Small intestine (tissue), 7 donors: ENCODE measurements around the gene PLEKHA4. TPM values are rescaled to one million over a fixed set of nuclear protein-coding genes. Genes with fewer than 3 reads are reported as not detected.

Source experiments
- DNase-seq, 2 donors: peaks; one replicate each; pipeline versions ENCODE4 v3.0.0 to v3.0.0-alpha.2; 2013
- FAIRE-seq: peaks from 2 replicates; lab custom pipeline; 2012; peaks lifted over from hg19 to GRCh38; lab: Jason Lieb, UNC
- H3K27ac ChIP-seq, 3 donors: one replicate each; pipeline ENCODE4 v1.5.1; 2013; ENCODE audit warnings: low read length in 2 of 3, mild to moderate bottlenecking in 2 of 3, control low read depth in 1 of 3, inconsistent platforms in 1 of 3, low read depth in 1 of 3, moderate library complexity in 1 of 3
- H3K27me3 ChIP-seq, 3 donors: one replicate each; pipeline ENCODE4 v1.6.1; 2013; ENCODE audit warnings: low read length in 3 of 3, inconsistent platforms in 1 of 3; ENCODE audit not compliant: control insufficient read depth in 3 of 3, insufficient read depth in 3 of 3
- H3K36me3 ChIP-seq, 3 donors: one replicate each; pipeline ENCODE4 v1.6.1; 2013; ENCODE audit warnings: low read length in 3 of 3, inconsistent platforms in 1 of 3, low read depth in 1 of 3, mild to moderate bottlenecking in 1 of 3, moderate library complexity in 1 of 3; ENCODE audit not compliant: control insufficient read depth in 3 of 3, insufficient read depth in 2 of 3
- H3K4me1 ChIP-seq, 3 donors: one replicate each; pipeline ENCODE4 v1.6.1; 2013; ENCODE audit warnings: low read length in 2 of 3, inconsistent platforms in 1 of 3, low read depth in 1 of 3, mild to moderate bottlenecking in 1 of 3, moderate library complexity in 1 of 3; ENCODE audit not compliant: control insufficient read depth in 3 of 3, insufficient read depth in 2 of 3
- H3K4me3 ChIP-seq, 3 donors: one replicate each; pipeline ENCODE4 v1.5.1; 2013; ENCODE audit warnings: low read length in 3 of 3, control low read depth in 1 of 3, inconsistent platforms in 1 of 3, low read depth in 1 of 3, mild to moderate bottlenecking in 1 of 3, moderate library complexity in 1 of 3
- H3K9me3 ChIP-seq, 2 donors: one replicate each; pipeline ENCODE4 v1.6.1; 2013; ENCODE audit warnings: low read depth in 1 of 2, low read length in 1 of 2; ENCODE audit not compliant: control insufficient read depth in 2 of 2, insufficient read depth in 1 of 2
- WGBS, 3 donors: extraction: QIAGEN DNeasy Blood & Tissue Kit; methylation state at CpG; one replicate each; pipeline ENCODE4 v1.1.7; 2013; 5-methylcytosine and 5-hydroxymethylcytosine counted together
- polyA plus RNA-seq, 4 donors: library from polyadenylated mRNA; stranded (reverse) in 3 of 4; unstranded in 1 of 4; fragments of 200-250 nt in 3 of 4; fragments of 120-200 nt in 1 of 4; gene quantifications; one replicate each; pipeline versions ENCODE4 v1.2.1 to v1.2.3, GENCODE V29; 2013
- donor health status: healthy with polysubstance abuse.
- donor health status: control.
- donor health status: control.
- donor health status: Bipolar disorder and iron deficiency.
- donor health status: healthy.

The PLEKHA4 gene
- polyA plus RNA-seq, 4 donors: 4.0 to 20.3 (median 12.8) TPM

DNA sequence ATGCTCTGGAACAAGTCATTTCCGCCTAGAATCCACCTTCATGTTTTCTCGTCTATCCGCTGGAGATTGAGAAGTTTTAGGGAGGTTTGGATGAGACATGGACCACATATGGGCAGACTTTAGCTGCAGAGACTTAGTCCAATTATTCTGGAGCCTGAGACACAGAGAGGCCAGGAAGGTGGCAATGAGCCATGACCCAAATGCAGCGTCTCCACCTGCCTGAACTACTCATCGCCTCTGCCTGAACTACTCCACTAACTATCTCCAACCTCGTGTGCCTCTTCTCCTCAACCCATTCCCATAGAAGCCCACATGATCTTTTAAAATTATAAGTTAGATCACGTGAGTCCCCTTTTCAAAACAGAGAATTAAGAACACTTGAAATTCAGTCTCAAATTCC is 5.6 kb downstream of the PLEKHA4 start:
- Histone ChIP-seq H3K36me3 (peaks cover 0 to 27% (median 2%) of the 10 kb centered on the region in 3 donors), H3K9me3 (no peaks in the 10 kb centered on the region), H3K27ac (no peak overlapping the region), H3K4me3 (no peak overlapping the region), H3K27me3 (no peaks in the 10 kb centered on the region), H3K4me1 (peaks cover 0 to 18% (median 0%) of the 10 kb centered on the region in 3 donors)
- WGBS, 3 donors: 75 to 85% (median 81%) methylated on average over 7 of the region's 7 CpGs
- FAIRE-seq (no peak), DNase-seq (no peak)

GRCh38 chr19:48861313-48861712 is 7.1 kb downstream of the PLEKHA4 start:
- DNase-seq (no peak), FAIRE-seq (no peak)
- Histone ChIP-seq H3K36me3 (peaks cover 0 to 29% (median 2%) of the 10 kb centered on the region in 3 donors), H3K27ac (no peak overlapping the region), H3K27me3 (no peaks in the 10 kb centered on the region), H3K4me3 (no peak overlapping the region), H3K4me1 (peaks cover 0 to 3% (median 0%) of the 10 kb centered on the region in 3 donors), H3K9me3 (no peaks in the 10 kb centered on the region)
- WGBS, 3 donors: 87 to 94% (median 88%) methylated on average over 18 of the region's 18 CpGs

DNA sequence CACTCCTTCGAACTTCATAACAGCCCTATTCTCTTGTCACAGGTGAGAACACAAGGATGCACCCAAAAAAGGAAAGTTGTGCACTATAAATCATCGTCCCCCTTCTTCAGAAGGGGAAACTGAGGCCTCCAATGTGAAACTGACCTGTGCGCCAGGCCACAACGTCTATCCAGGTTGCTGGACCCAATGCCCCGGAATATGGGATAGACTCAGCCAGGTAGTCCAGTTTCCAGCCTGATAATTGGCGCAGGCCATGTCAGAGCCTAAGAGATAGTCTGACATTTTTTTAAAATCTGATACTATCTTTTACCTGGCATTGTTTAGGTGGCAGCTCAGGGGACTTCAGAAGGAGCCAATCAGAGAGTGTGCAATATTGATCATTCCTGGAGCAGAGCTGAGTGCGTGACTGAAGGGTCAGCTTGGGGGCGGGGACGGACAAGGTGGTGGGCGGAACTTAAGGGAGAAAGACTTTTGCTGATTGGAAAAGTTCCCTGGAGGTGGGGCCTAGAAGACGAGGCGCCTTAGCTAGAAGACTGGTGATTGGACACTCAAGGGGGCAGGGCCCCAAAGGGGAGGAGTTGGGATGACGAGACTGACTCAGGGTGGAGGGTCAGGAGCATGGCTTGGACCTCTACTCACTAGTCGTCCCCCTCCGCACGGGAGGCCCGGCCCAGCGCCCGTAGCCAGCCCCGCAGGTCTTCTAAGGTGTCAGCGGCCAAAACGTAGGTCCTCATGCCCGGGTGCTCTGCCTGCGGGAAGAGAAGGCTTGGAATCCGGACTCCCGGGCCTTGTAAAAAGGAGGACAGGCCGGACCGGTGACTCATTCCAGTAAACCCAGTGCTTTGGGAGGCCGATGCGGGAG is 8.5 kb downstream of the PLEKHA4 start:
- Histone ChIP-seq H3K4me1 (no peaks in the 10 kb centered on the region), H3K27me3 (no peaks in the 10 kb centered on the region), H3K36me3 (peaks cover 0 to 29% (median 2%) of the 10 kb centered on the region in 3 donors), H3K27ac (no peak overlapping the region), H3K4me3 (peak overlapping the region in 1 of 3 donors; percentile 4), H3K9me3 (no peaks in the 10 kb centered on the region)
- FAIRE-seq (no peak), DNase-seq (no peak)
- 79 to 86% (median 85%) methylated on average over 30 of the region's 30 CpGs for WGBS, 3 donors

DNA sequence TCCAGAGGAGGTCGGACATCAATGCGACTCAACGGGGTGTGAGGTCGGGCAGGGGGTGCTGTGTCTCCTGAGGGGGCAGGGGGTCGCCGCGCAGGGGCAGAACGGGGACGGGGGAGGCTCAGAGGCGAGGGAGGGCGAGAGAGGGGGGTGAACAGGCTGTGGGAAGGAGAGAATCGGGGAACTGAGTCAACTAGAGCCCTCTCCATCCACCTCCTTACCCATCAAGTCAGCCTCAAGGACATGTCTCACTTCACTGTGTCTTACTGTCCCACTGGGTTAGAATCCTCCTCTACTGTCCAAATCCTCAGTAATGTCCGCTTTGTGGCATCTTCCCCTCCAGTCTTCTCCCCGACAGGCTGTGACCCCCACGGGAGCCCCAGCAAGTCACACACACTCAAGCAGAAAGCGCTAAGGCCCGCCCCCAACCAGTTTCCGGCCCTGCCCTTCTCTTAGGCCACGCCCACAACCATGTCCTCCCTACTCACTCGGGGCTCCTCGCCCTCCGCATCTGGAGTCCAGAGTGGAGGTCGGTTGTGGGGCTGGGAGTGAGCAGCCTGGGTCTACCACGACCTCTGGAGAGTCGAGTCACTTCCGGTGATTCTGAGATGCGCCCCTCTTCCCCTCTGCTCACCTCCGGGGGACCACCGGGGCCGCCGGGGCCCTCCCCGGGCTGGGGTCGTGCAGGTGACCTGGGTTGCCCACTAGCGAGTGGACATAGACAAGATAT is 9.3 kb downstream of the PLEKHA4 start:
- no peak for FAIRE-seq

DNA sequence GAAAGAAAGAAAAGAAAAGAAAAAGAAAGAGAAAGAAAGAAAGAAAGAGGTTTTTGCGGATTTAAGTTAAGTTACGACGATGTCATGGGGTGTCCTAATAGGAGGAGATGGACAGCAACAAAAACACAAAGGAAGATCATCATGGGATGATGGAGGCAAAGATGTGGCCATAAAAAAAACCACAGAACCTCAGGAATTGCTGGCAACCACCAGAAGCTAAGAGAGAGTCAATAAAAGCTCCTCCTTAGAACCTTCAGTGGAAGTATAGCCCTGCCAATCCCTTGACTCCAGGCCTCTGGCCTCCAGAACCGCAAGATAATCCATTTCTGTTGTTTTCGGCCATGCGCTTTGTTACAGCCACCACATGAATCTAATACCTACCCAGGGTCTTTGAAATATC is 11.5 kb downstream of the PLEKHA4 start:
- DNase-seq (no peak), FAIRE-seq (no peak)
- Histone ChIP-seq H3K4me3 (no peak overlapping the region), H3K36me3 (peaks cover 0 to 23% (median 0%) of the 10 kb centered on the region in 3 donors), H3K9me3 (no peaks in the 10 kb centered on the region), H3K4me1 (no peaks in the 10 kb centered on the region), H3K27me3 (no peaks in the 10 kb centered on the region), H3K27ac (no peak overlapping the region)
- 96% methylated on average over 6 of the region's 6 CpGs for WGBS, 3 donors

More for the DNA sequence above, 9.3 kb downstream of the PLEKHA4 start:
- Histone ChIP-seq H3K4me1 (no peaks in the 10 kb centered on the region), H3K36me3 (peaks cover 0 to 23% (median 0%) of the 10 kb centered on the region in 3 donors), H3K9me3 (no peaks in the 10 kb centered on the region), H3K27ac (no peak overlapping the region), H3K27me3 (no peaks in the 10 kb centered on the region), H3K4me3 (peak overlapping the region; percentile 5 to 28 (median 7))
- no peak for DNase-seq
- 54 to 78% (median 56%) methylated on average over 25 to 34 of the region's 34 CpGs for WGBS, 3 donors

- no peaks in the 10 kb centered on the region for H3K4me1 ChIP-seq
- DNase-seq: no peak
- no peak overlapping the region for H3K4me3 ChIP-seq
- H3K9me3 ChIP-seq: no peaks in the 10 kb centered on the region
- FAIRE-seq: no peak
- H3K27me3 ChIP-seq: no peaks in the 10 kb centered on the region
- no peak overlapping the region for H3K27ac ChIP-seq
- WGBS, 3 donors: 80 to 85% (median 81%) methylated on average over 7 of the region's 7 CpGs
- peaks cover 0 to 11% (median 0%) of the 10 kb centered on the region in 3 donors for H3K36me3 ChIP-seq
These were observed 14.3 kb downstream of the PLEKHA4 start for GRCh38 chr19:48854103-48854502.

GRCh38 chr19:48853483-48853882 is 14.9 kb downstream of the PLEKHA4 start:
- no peak overlapping the region for H3K4me3 ChIP-seq
- no peak for FAIRE-seq
- H3K4me1 ChIP-seq: no peaks in the 10 kb centered on the region
- H3K36me3 ChIP-seq: peaks cover 0 to 10% (median 0%) of the 10 kb centered on the region in 3 donors
- no peaks in the 10 kb centered on the region for H3K9me3 ChIP-seq
- no peak overlapping the region for H3K27ac ChIP-seq
- no peaks in the 10 kb centered on the region for H3K27me3 ChIP-seq
- DNase-seq: no peak
- WGBS, 3 donors: 91 to 94% (median 92%) methylated on average over 7 to 8 of the region's 8 CpGs

- no peaks in the 10 kb centered on the region for H3K4me1 ChIP-seq
- WGBS, 3 donors: 87 to 94% (median 93%) methylated on average over 4 of the region's 4 CpGs
- peaks cover 0 to 11% (median 0%) of the 10 kb centered on the region in 3 donors for H3K36me3 ChIP-seq
- DNase-seq (no peak), FAIRE-seq (no peak)
- no peaks in the 10 kb centered on the region for H3K27me3 ChIP-seq
- H3K27ac ChIP-seq: no peak overlapping the region
- no peaks in the 10 kb centered on the region for H3K9me3 ChIP-seq
- no peak overlapping the region for H3K4me3 ChIP-seq
These were observed 16.1 kb downstream of the PLEKHA4 start for GRCh38 chr19:48852292-48852691.
